ENCODE data around the gene GTPBP4. TPM values are rescaled to one million over a fixed set of nuclear protein-coding genes. Genes with fewer than 3 reads are reported as not detected.

The GTPBP4 gene
- total RNA-seq, 1 experiment from 2014 or later, result 111 TPM

- RAD21 ChIA-PET (ENCODE audit: low non-redundant PET in 1 of 2, low total read pairs in 2 of 2, uncharacterized antibody in 2 of 2, unreplicated experiment in 2 of 2), result no interaction called here
- intact Hi-C loops (cut with micrococcal nuclease), result no loop called here
- Histone ChIP-seq H3K36me3 (ENCODE audit: control insufficient read depth in 1 of 2, insufficient read depth in 2 of 2, low read length in 2 of 2) (no peaks in the 10 kb centered on the region), H4K20me1 (ENCODE audit: insufficient read depth) (no peaks in the 10 kb centered on the region), H2AFZ (ENCODE audit: low read depth, low read length, poor library complexity, severe bottlenecking) (no peak overlapping the region), H3K9me3 (ENCODE audit: control insufficient read depth in 1 of 2, insufficient read depth in 1 of 2, low read depth in 1 of 2, low read length in 2 of 2) (no peaks in the 10 kb centered on the region), H3K4me1 (ENCODE audit: control insufficient read depth in 1 of 2, insufficient read depth in 2 of 2, low read length in 2 of 2) (no peaks in the 10 kb centered on the region), H3K79me2 (ENCODE audit: insufficient read depth, low read length) (no peaks in the 10 kb centered on the region), H3K27me3 (ENCODE audit: insufficient read depth, low read length) (no peaks in the 10 kb centered on the region), H3K4me3 (replicated peaks in 1 of 2; ENCODE audit: low read depth in 1 of 2, low read length in 2 of 2) (no peak overlapping the region), H3K9me2 (ENCODE audit: insufficient read depth) (no peaks in the 10 kb centered on the region), H3K9ac (ENCODE audit: low read length) (no peak overlapping the region), H3K4me2 (ENCODE audit: low read length) (no peak overlapping the region), H3K27ac (ENCODE audit: low read depth, low read length) (no peak overlapping the region)
- TF ChIP-seq SP1 (IDR thresholded peaks at IDR 0.05; ENCODE audit: low read depth) (no peak), ZFX (IDR thresholded peaks at IDR 0.05) (no peak), RAD21 (IDR thresholded peaks at IDR 0.05; ENCODE audit: low read depth) (no peak), CEBPB (IDR thresholded peaks at IDR 0.05; ENCODE audit: low read depth) (no peak), ELF1 (IDR thresholded peaks at IDR 0.05; ENCODE audit: borderline replicate concordance, low read depth) (no peak), EGR1 (IDR thresholded peaks at IDR 0.05; ENCODE audit: low read depth) (no peak), CTCF (IDR thresholded peaks at IDR 0.05 in 2 of 3, conservative IDR thresholded peaks at IDR 0.05 in 1 of 3; ENCODE audit: borderline replicate concordance in 1 of 3, insufficient read depth in 1 of 3, low read depth in 2 of 3, low read length in 2 of 3) (no peak), POLR2AphosphoS5 (IDR thresholded peaks at IDR 0.05; ENCODE audit: low read depth, low read length) (no peak), ATF3 (IDR thresholded peaks at IDR 0.05) (no peak), POLR2A (IDR thresholded peaks at IDR 0.05; ENCODE audit: borderline replicate concordance, extremely low read depth, insufficient read depth, insufficient read length) (no peak), JUND (IDR thresholded peaks at IDR 0.05) (no peak), EZH2phosphoT487 (IDR thresholded peaks at IDR 0.05; ENCODE audit: borderline replicate concordance) (no peak), ZNF274 (IDR thresholded peaks at IDR 0.05; ENCODE audit: low read depth, low read length) (no peak), TCF7L2 (IDR thresholded peaks at IDR 0.05; ENCODE audit: borderline replicate concordance, extremely low read depth, insufficient read depth, insufficient read length) (no peak), EZH2 (IDR thresholded peaks at IDR 0.05) (no peak), ZBTB33 (IDR thresholded peaks at IDR 0.05; ENCODE audit: extremely low read depth, insufficient replicate concordance, low read length) (no peak)
- POLR2A ChIA-PET, result no interaction called here
- ATAC-seq (no peak), DNase-seq (ENCODE audit: low read depth, low spot score) (no peak)
- CTCF ChIA-PET, result no interaction called here
- no TSS peak for BruUV-seq (replicated peaks)
Measured at GRCh38 chr10:943334-944033, 44.8 kb upstream of the GTPBP4 start.
